HepG2 (cell line): ENCODE measurements around the gene B9D2. TPM values are rescaled to one million over a fixed set of nuclear protein-coding genes. Genes with fewer than 3 reads are reported as not detected.
A peak's percentile ranks its signal among the peaks of the same experiment; 100 is the strongest.

Experiments
- CBFB ChIP-seq: sonication (generic); formaldehyde crosslinking; IDR thresholded peaks from 2 replicates; pipeline ENCODE4 v1.4.0; 2020; ENCODE audit warnings: missing genetic modification reagents
- EHMT2 ChIP-seq: fragments of 200-600 bp; sonication (generic); IDR thresholded peaks from 2 replicates; pipeline ENCODE4 v1.7.0; 2017; ENCODE audit warnings: antibody characterized with exemption, low read depth, low read length, borderline replicate concordance
- GTF3A ChIP-seq: sonication (generic); formaldehyde crosslinking; conservative IDR thresholded peaks from 2 replicates; pipeline ENCODE4 v1.4.0; 2020; ENCODE audit warnings: mild to moderate bottlenecking, missing genetic modification reagents
- HNRNPH1 ChIP-seq: fragments of 200-400 bp; formaldehyde crosslinking; optimal IDR thresholded peaks from 2 replicates; pipeline ENCODE3; 2017; ENCODE audit warnings: mild to moderate bottlenecking, low read depth, low read length
- KAT8 ChIP-seq: IDR thresholded peaks from 2 replicates; pipeline ENCODE4 v1.6.1; 2016; ENCODE audit warnings: missing genetic modification reagents, missing compliant biosample characterization
- NBN ChIP-seq: fragments of 450-650 bp; conservative IDR thresholded peaks from 2 replicates; pipeline ENCODE4 v1.6.1; 2017
- NFIC ChIP-seq: IDR thresholded peaks from 2 replicates; pipeline ENCODE4 v1.6.1; 2012; ENCODE audit warnings: mild to moderate bottlenecking, low read length, inconsistent platforms
- NR2F6 ChIP-seq, 2 experiments: IDR thresholded peaks; 2 replicates each; pipeline ENCODE4 v1.6.1; 2016; ENCODE audit warnings: antibody characterized with exemption in 1 of 2, mild to moderate bottlenecking in 1 of 2
- PLSCR1 ChIP-seq: sonication (generic); formaldehyde crosslinking; IDR thresholded peaks from 2 replicates; pipeline ENCODE4 v1.5.0; 2020; ENCODE audit warnings: missing genetic modification reagents, mild to moderate bottlenecking, borderline replicate concordance
- POLR2AphosphoS2 ChIP-seq: IDR thresholded peaks from 2 replicates; pipeline ENCODE4 v1.6.1; 2011; ENCODE audit warnings: low read depth, low read length, improper control_type of control experiment
- PRDM10 ChIP-seq: sonication (generic); formaldehyde crosslinking; IDR thresholded peaks from 2 replicates; pipeline ENCODE4 v1.4.0; 2020; ENCODE audit warnings: low read depth, missing genetic modification reagents
- RAD51 ChIP-seq: fragments of 450-650 bp; IDR thresholded peaks from 2 replicates; pipeline ENCODE4 v1.6.1; 2016; ENCODE audit warnings: borderline replicate concordance
- RXRA ChIP-seq: sonication (generic); formaldehyde crosslinking; IDR thresholded peaks from 2 replicates; pipeline ENCODE4 v1.5.1; 2020; ENCODE audit warnings: missing genetic modification reagents
- SMAD3 ChIP-seq: sonication (generic); formaldehyde crosslinking; IDR thresholded peaks from 2 replicates; pipeline ENCODE4 v1.4.0; 2020; ENCODE audit warnings: missing genetic modification reagents
- SRSF4 ChIP-seq: fragments of 200-400 bp; formaldehyde crosslinking; IDR thresholded peaks from one replicate; pipeline ENCODE4 v1.6.1; 2018; ENCODE audit warnings: mild to moderate bottlenecking, low read depth, low read length, moderate library complexity; ENCODE audit not compliant: poor library complexity, severe bottlenecking
- ZBTB33 ChIP-seq: sonication (generic); formaldehyde crosslinking; IDR thresholded peaks from 2 replicates; pipeline ENCODE4 v1.4.0; 2020; ENCODE audit warnings: missing genetic modification reagents
- ZNF564 ChIP-seq: sonication (generic); formaldehyde crosslinking; IDR thresholded peaks from 2 replicates; pipeline ENCODE4 v1.8.1; 2023; ENCODE audit warnings: mild to moderate bottlenecking, missing genetic modification reagents
- ZNF572 ChIP-seq: sonication (generic); formaldehyde crosslinking; IDR thresholded peaks from 2 replicates; pipeline ENCODE4 v1.5.1; 2020; ENCODE audit warnings: mild to moderate bottlenecking, missing genetic modification reagents
- ZNF672 ChIP-seq: sonication (generic); formaldehyde crosslinking; IDR thresholded peaks from 2 replicates; pipeline ENCODE4 v1.8.1; 2022; ENCODE audit warnings: missing genetic modification reagents
- ZNF800 ChIP-seq: sonication (generic); formaldehyde crosslinking; IDR thresholded peaks from 2 replicates; pipeline ENCODE4 v1.4.0; 2020; ENCODE audit warnings: missing genetic modification reagents
- polyA plus RNA-seq, 8 experiments: library from polyadenylated mRNA; depleted of rRNA in 3 of 8; stranded (reverse) in 7 of 8; unstranded in 1 of 8; fragments of >200 nt; fragmentation: Illumina TruSeq in 4 of 8; extraction: Trizol in 4 of 8; gene quantifications; 2 replicates each; pipeline versions ENCODE4 v1.2.1 to v1.2.3, GENCODE V29; 2011 to 2016; ENCODE audit warnings: low read depth in 4 of 8, missing spikeins in 1 of 8, mixed read lengths in 1 of 8; ENCODE audit not compliant: insufficient read depth in 1 of 8
- total RNA-seq, 5 experiments: library from RNA; depleted of rRNA; stranded (reverse); fragments of >200 nt; fragmentation: Illumina TruSeq; extraction: Trizol; gene quantifications; 2 replicates each; pipeline ENCODE4 v1.2.3, GENCODE V29; 2016; ENCODE audit warnings: low read depth in 1 of 5
- TF ChIP-seq, protein P1 (sequence below): sonication (generic); formaldehyde crosslinking; IDR thresholded peaks from 2 replicates; pipeline ENCODE4 v1.4.0; 2020; ENCODE audit warnings: missing genetic modification reagents

B9D2 gene
- total and polyA plus RNA-seq, 2 of the 13 experiments (the other 11 are each of a cell fraction or from before 2014, with no cell fraction given) = 3.1 to 4.4 TPM

- TF ChIP-seq ZNF800 (no peak), NR2F6 (IDR thresholded peaks at IDR 0.05) (no peak), NR2F6 (CRISPR knock-in tag; IDR thresholded peaks at IDR 0.05) (0 out of 2 replicates have a peak, but pooled peaks have one; percentile 7), PLSCR1 (CRISPR knock-in tag) (no peak), ZBTB33 (no peak), ZNF564 (CRISPR knock-in tag) (no peak), RXRA (CRISPR knock-in tag) (no peak; the same call in 1 of the 2 replicates), ZNF672 (CRISPR knock-in tag) (no peak), ZNF572 (CRISPR knock-in tag) (0 out of 2 replicates have a peak, but pooled peaks have one; percentile 47), GTF3A (CRISPR knock-in tag) (no peak), SRSF4 (no peak), KAT8 (peak; percentile 85), PRDM10 (CRISPR knock-in tag) (no peak), RAD51 (no peak), NBN (no peak), SMAD3 (CRISPR knock-in tag) (0 out of 2 replicates have a peak, but pooled peaks have one; percentile 30), EHMT2 (no peak), NFIC (no peak), CBFB (CRISPR knock-in tag) (no peak), POLR2AphosphoS2 (no peak), HNRNPH1 (no peak)
- TF ChIP-seq, protein P1, sequence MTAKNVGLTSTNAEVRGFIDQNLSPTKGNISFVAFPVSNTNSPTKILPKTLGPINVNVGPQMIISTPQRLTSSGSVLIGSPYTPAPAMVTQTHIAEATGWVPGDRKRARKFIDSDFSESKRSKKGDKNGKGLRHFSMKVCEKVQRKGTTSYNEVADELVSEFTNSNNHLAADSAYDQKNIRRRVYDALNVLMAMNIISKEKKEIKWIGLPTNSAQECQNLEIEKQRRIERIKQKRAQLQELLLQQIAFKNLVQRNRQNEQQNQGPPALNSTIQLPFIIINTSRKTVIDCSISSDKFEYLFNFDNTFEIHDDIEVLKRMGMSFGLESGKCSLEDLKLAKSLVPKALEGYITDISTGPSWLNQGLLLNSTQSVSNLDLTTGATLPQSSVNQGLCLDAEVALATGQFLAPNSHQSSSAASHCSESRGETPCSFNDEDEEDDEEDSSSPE (CRISPR knock-in tag) = no peak; the same call in 1 of the 2 replicates
Observed at GRCh38 chr19:41363753-41364523, at the start of gene B9D2 (continued).
